HEK293 (cell line): ENCODE measurements around the gene COL9A1.

ENCODE experiments used
- CTCF ChIA-PET: fragments of 350-600 bp; formaldehyde crosslinking; extraction: SDS; loops from one replicate; lab custom pipeline; 2021; ENCODE audit warnings: antibody characterized with exemption; lab: Yijun Ruan, JAX
- POLR2A ChIA-PET: fragments of 300-600 bp; formaldehyde crosslinking; extraction: SDS; loops from one replicate; lab custom pipeline; 2020; ENCODE audit warnings: antibody characterized with exemption, inconsistent platforms; lab: Yijun Ruan, JAX
- H3K27ac ChIP-seq: fragments of 200-500 bp; sonication (Bioruptor generic); 2 replicates; pipeline ENCODE4 v1.5.1; 2014; ENCODE audit warnings: low read depth, low read length, control low read depth, inconsistent platforms; ENCODE audit errors: extremely low read depth
- H3K36me3 ChIP-seq, 2 experiments: fragments of 200-500 bp in 1 of 2; sonication (Bioruptor generic) in 1 of 2; 1 replicate in 1 of 2; 2 replicates in 1 of 2; pipeline ENCODE4 v1.5.1; 2014 to 2017; ENCODE audit warnings: inconsistent platforms in 2 of 2, low read length in 2 of 2; ENCODE audit not compliant: control insufficient read depth in 2 of 2, insufficient read depth in 1 of 2
- H3K4me1 ChIP-seq: fragments of 200-500 bp; sonication (Bioruptor generic); 2 replicates; pipeline ENCODE4 v1.5.1; 2014; ENCODE audit warnings: mild to moderate bottlenecking, low read length, inconsistent platforms; ENCODE audit not compliant: control insufficient read depth, insufficient read depth
- H3K4me3 ChIP-seq: 2 replicates; pipeline ENCODE4 v1.5.1; 2011; ENCODE audit warnings: low read depth, mild to moderate bottlenecking, control low read depth, low read length, moderate library complexity
- H3K9me3 ChIP-seq: fragments of 200-500 bp; sonication (Bioruptor generic); 2 replicates; pipeline ENCODE4 v1.5.1; 2014; ENCODE audit warnings: low read depth, low read length, inconsistent platforms; ENCODE audit not compliant: control insufficient read depth, insufficient read depth
- HOXC10 ChIP-seq: sonication (generic); formaldehyde crosslinking; IDR thresholded peaks from 2 replicates; pipeline ENCODE4 v1.8.1; 2023; ENCODE audit warnings: mild to moderate bottlenecking, missing genetic modification reagents
- MEIS1 ChIP-seq: sonication (generic); formaldehyde crosslinking; IDR thresholded peaks from 2 replicates; pipeline ENCODE4 v1.8.1; 2022; ENCODE audit warnings: missing genetic modification reagents, mild to moderate bottlenecking, borderline replicate concordance
- SP7 ChIP-seq: fragments of 450-650 bp; formaldehyde crosslinking; IDR thresholded peaks from 2 replicates; pipeline ENCODE4 v1.5.1; 2016; ENCODE audit warnings: missing biosample characterization, missing genetic modification characterization
- ZBTB21 ChIP-seq: fragments of 450-650 bp; formaldehyde crosslinking; IDR thresholded peaks from 2 replicates; pipeline ENCODE4 v1.5.1; 2017; ENCODE audit warnings: missing biosample characterization, missing genetic modification characterization
- ZFP41 ChIP-seq: fragments of 450-650 bp; formaldehyde crosslinking; IDR thresholded peaks from 2 replicates; pipeline ENCODE4 v1.5.1; 2016; ENCODE audit warnings: missing biosample characterization, missing genetic modification characterization, borderline replicate concordance
- ZNF121 ChIP-seq: fragments of 450-650 bp; formaldehyde crosslinking; IDR thresholded peaks from 2 replicates; pipeline ENCODE4 v1.5.1; 2016; ENCODE audit warnings: missing biosample characterization, missing genetic modification characterization
- ZNF174 ChIP-seq: fragments of 450-650 bp; formaldehyde crosslinking; IDR thresholded peaks from 2 replicates; pipeline ENCODE4 v1.5.0; 2017; ENCODE audit warnings: missing biosample characterization, mild to moderate bottlenecking, missing genetic modification characterization
- ZNF24 ChIP-seq: fragments of 450-650 bp; formaldehyde crosslinking; IDR thresholded peaks from 2 replicates; pipeline ENCODE4 v1.5.1; 2016; ENCODE audit warnings: missing biosample characterization, missing genetic modification characterization
- ZNF311 ChIP-seq: fragments of 450-650 bp; formaldehyde crosslinking; IDR thresholded peaks from 2 replicates; pipeline ENCODE4 v1.5.1; 2017; ENCODE audit warnings: missing biosample characterization, missing genetic modification characterization, borderline replicate concordance
- ZNF473 ChIP-seq: fragments of 450-650 bp; formaldehyde crosslinking; IDR thresholded peaks from 2 replicates; pipeline ENCODE4 v1.5.1; 2017; ENCODE audit warnings: missing biosample characterization, missing genetic modification characterization
- ZNF501 ChIP-seq: fragments of 450-650 bp; formaldehyde crosslinking; IDR thresholded peaks from 2 replicates; pipeline ENCODE4 v1.5.1; 2016; ENCODE audit warnings: missing biosample characterization, missing genetic modification characterization
- ZNF561 ChIP-seq: fragments of 450-650 bp; IDR thresholded peaks from 2 replicates; pipeline ENCODE4 v1.5.1; 2018; ENCODE audit warnings: missing biosample characterization, missing genetic modification characterization, borderline replicate concordance
- ZNF776 ChIP-seq: fragments of 450-650 bp; formaldehyde crosslinking; IDR thresholded peaks from 2 replicates; pipeline ENCODE4 v1.5.0; 2017; ENCODE audit warnings: missing biosample characterization, missing genetic modification characterization, borderline replicate concordance
- ZNF843 ChIP-seq: fragments of 450-650 bp; formaldehyde crosslinking; IDR thresholded peaks from 2 replicates; pipeline ENCODE4 v1.5.1; 2016; ENCODE audit warnings: missing biosample characterization, missing genetic modification characterization
- TF ChIP-seq, protein P1 (sequence below): fragments of 450-650 bp; formaldehyde crosslinking; IDR thresholded peaks from 2 replicates; pipeline ENCODE4 v1.5.0; 2017; ENCODE audit warnings: missing biosample characterization, missing genetic modification characterization, borderline replicate concordance
- TF ChIP-seq, protein P2 (sequence below): sonication (generic); formaldehyde crosslinking; IDR thresholded peaks from 2 replicates; pipeline ENCODE4 v1.8.1; 2022; ENCODE audit warnings: mild to moderate bottlenecking, moderate library complexity, missing genetic modification reagents
- TF ChIP-seq, protein P3 (sequence below): fragments of 450-650 bp; formaldehyde crosslinking; IDR thresholded peaks from 2 replicates; pipeline ENCODE4 v1.5.1; 2016; ENCODE audit warnings: missing biosample characterization, missing genetic modification characterization
- TF ChIP-seq, protein P4 (sequence below): fragments of 450-650 bp; formaldehyde crosslinking; IDR thresholded peaks from 2 replicates; pipeline ENCODE4 v1.5.1; 2016; ENCODE audit warnings: missing biosample characterization, missing genetic modification characterization

COL9A1 gene

DNA sequence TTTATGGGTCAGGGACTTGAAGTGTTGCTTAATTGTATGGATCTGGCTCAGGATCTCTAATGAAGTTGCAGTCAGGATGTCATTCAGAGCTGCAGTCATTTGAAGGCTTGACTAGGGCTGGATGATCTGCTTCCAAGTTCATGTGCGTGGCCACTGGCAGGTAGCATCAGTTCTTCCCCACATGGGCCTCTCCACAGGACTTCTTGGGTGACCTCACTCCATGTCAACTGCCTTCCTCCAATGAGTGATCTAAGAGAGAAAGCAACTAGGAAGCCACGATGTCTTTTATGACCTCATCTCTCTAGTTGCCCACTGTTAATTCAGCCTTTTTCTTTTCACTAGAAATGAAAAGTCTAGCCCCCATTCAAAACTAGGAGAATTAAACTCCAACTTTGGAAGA is 104.1 kb downstream of the COL9A1 start (continued):
- TF ChIP-seq, protein P1, sequence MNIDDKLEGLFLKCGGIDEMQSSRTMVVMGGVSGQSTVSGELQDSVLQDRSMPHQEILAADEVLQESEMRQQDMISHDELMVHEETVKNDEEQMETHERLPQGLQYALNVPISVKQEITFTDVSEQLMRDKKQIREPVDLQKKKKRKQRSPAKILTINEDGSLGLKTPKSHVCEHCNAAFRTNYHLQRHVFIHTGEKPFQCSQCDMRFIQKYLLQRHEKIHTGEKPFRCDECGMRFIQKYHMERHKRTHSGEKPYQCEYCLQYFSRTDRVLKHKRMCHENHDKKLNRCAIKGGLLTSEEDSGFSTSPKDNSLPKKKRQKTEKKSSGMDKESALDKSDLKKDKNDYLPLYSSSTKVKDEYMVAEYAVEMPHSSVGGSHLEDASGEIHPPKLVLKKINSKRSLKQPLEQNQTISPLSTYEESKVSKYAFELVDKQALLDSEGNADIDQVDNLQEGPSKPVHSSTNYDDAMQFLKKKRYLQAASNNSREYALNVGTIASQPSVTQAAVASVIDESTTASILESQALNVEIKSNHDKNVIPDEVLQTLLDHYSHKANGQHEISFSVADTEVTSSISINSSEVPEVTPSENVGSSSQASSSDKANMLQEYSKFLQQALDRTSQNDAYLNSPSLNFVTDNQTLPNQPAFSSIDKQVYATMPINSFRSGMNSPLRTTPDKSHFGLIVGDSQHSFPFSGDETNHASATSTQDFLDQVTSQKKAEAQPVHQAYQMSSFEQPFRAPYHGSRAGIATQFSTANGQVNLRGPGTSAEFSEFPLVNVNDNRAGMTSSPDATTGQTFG, result no peak
- TF ChIP-seq ZNF24 (peak; percentile 59; the same call in 1 of the 2 replicates), ZNF561 (tag by site-specific recombination) (no peak), ZBTB21 (peak; percentile 74), ZNF776 (tag by site-specific recombination) (no peak)
- TF ChIP-seq, all 188 proteins: peak for 5

DNA sequence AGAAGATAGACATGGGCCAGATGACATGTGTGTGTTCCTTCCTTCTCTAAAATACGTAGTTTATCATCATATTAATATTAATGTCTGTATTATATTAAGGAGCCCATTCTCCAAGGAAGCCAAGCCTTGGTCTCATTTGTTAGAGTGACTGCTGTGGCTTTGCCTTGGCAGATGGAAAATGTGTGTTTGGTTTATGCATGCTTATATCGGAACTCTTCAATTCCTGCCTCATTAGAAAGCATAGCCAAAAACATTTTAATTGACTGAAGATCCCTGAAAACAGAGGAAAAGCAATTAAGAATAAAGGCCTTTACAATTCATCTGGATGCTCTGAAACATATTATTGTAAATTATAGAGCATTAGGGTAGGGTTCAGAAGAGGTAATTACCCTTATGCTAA is 106.4 kb downstream of the COL9A1 start:
- ChIA-PET CTCF (interaction anchor here (0.7 kb wide), 1 partner anchor 484 kb away, joined by 3 read pairs; no protein-coding TSS in a partner anchor), POLR2A (no interaction called here)
- Histone ChIP-seq H3K9me3 (no peaks in the 10 kb centered on the region), H3K27ac (no peak overlapping the region), H3K36me3 (no peaks in the 10 kb centered on the region), H3K4me3 (no peak overlapping the region), H3K4me1 (no peaks in the 10 kb centered on the region)
- TF ChIP-seq, protein P2, sequence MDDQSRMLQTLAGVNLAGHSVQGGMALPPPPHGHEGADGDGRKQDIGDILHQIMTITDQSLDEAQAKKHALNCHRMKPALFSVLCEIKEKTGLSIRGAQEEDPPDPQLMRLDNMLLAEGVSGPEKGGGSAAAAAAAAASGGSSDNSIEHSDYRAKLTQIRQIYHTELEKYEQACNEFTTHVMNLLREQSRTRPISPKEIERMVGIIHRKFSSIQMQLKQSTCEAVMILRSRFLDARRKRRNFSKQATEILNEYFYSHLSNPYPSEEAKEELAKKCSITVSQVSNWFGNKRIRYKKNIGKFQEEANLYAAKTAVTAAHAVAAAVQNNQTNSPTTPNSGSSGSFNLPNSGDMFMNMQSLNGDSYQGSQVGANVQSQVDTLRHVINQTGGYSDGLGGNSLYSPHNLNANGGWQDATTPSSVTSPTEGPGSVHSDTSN (CRISPR knock-in tag), result no peak
- TF ChIP-seq SP7 (tag by site-specific recombination) (no peak), ZNF843 (no peak), ZNF121 (tag by site-specific recombination) (no peak), MEIS1 (CRISPR knock-in tag) (no peak), ZNF501 (tag by site-specific recombination) (no peak), ZNF174 (tag by site-specific recombination) (no peak), ZNF473 (no peak), HOXC10 (no peak), ZNF311 (tag by site-specific recombination) (no peak)
- TF ChIP-seq, protein P1, result no peak
- TF ChIP-seq, protein P3, sequence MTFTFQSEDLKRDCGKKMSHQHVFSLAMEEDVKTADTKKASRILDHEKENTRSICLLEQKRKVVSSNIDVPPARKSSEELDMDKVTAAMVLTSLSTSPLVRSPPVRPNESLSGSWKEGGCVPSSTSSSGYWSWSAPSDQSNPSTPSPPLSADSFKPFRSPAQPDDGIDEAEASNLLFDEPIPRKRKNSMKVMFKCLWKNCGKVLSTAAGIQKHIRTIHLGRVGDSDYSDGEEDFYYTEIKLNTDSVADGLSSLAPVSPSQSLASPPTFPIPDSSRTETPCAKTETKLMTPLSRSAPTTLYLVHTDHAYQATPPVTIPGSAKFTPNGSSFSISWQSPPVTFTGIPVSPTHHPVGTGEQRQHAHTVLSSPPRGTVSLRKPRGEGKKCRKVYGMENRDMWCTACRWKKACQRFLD (tag by site-specific recombination), result no peak

DNA sequence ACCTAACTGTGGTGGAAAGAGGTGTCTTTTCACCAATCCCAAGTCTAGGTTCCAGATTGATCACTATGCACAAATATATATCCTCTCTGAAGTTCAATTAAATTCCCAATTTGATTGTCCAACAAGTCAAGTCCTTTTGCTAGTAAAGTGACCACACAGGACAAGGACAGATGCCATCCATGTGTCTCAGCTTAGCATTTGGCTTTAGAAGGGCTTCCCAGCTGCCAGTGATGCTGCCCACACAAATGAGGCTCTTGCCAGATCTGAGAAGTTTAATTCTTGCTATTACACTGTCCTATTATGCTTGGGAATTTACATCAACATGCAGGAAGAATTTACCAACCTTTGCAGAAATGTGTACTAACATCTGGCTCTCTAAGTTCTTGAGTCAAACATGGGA is 108.5 kb downstream of the COL9A1 start:
- TF ChIP-seq, protein P4, sequence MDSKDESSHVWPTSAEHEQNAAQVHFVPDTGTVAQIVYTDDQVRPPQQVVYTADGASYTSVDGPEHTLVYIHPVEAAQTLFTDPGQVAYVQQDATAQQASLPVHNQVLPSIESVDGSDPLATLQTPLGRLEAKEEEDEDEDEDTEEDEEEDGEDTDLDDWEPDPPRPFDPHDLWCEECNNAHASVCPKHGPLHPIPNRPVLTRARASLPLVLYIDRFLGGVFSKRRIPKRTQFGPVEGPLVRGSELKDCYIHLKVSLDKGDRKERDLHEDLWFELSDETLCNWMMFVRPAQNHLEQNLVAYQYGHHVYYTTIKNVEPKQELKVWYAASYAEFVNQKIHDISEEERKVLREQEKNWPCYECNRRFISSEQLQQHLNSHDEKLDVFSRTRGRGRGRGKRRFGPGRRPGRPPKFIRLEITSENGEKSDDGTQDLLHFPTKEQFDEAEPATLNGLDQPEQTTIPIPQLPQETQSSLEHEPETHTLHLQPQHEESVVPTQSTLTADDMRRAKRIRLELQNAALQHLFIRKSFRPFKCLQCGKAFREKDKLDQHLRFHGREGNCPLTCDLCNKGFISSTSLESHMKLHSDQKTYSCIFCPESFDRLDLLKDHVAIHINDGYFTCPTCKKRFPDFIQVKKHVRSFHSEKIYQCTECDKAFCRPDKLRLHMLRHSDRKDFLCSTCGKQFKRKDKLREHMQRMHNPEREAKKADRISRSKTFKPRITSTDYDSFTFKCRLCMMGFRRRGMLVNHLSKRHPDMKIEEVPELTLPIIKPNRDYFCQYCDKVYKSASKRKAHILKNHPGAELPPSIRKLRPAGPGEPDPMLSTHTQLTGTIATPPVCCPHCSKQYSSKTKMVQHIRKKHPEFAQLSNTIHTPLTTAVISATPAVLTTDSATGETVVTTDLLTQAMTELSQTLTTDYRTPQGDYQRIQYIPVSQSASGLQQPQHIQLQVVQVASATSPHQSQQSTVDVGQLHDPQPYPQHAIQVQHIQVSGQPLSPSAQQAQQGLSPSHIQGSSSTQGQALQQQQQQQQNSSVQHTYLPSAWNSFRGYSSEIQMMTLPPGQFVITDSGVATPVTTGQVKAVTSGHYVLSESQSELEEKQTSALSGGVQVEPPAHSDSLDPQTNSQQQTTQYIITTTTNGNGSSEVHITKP (tag by site-specific recombination), result no peak
- no peak for TF ChIP-seq ZFP41 (tag by site-specific recombination)
- ChIA-PET CTCF (interaction anchor here (0.6 to 1.2 kb wide), 2 partner anchors 86 to 690 kb away, joined by 3 read pairs; no protein-coding TSS in a partner anchor), POLR2A (no interaction called here)
- Histone ChIP-seq H3K4me1 (no peaks in the 10 kb centered on the region), H3K27ac (no peak overlapping the region), H3K4me3 (no peak overlapping the region), H3K9me3 (no peaks in the 10 kb centered on the region), H3K36me3 (no peaks in the 10 kb centered on the region)
